HUES6 (cell line): Measurements from ENCODE around the gene AFF1.

Experiments used
- H3K27ac ChIP-seq: 2 replicates; pipeline ENCODE4 v1.7.0; 2013; ENCODE audit warnings: low read depth, mild to moderate bottlenecking, low read length, inconsistent platforms
- H3K27me3 ChIP-seq: 2 replicates; pipeline ENCODE4 v1.6.1; 2013; ENCODE audit warnings: low read length; ENCODE audit not compliant: control insufficient read depth, insufficient read depth
- H3K36me3 ChIP-seq: 2 replicates; pipeline ENCODE4 v1.6.1; 2013; ENCODE audit warnings: low read length; ENCODE audit not compliant: control insufficient read depth, insufficient read depth
- H3K4me1 ChIP-seq: 2 replicates; pipeline ENCODE4 v1.6.1; 2013; ENCODE audit warnings: low read length; ENCODE audit not compliant: control insufficient read depth, insufficient read depth
- H3K4me3 ChIP-seq: 2 replicates; pipeline ENCODE4 v1.5.1; 2013; ENCODE audit warnings: low read depth, low read length
- H3K9ac ChIP-seq: one replicate; pipeline ENCODE4 v1.6.1; 2013; ENCODE audit warnings: mild to moderate bottlenecking, low read length
- H3K9me3 ChIP-seq: 2 replicates; pipeline ENCODE4 v1.6.1; 2013; ENCODE audit warnings: low read depth, low read length; ENCODE audit not compliant: control insufficient read depth, insufficient read depth

AFF1 gene, protein sequence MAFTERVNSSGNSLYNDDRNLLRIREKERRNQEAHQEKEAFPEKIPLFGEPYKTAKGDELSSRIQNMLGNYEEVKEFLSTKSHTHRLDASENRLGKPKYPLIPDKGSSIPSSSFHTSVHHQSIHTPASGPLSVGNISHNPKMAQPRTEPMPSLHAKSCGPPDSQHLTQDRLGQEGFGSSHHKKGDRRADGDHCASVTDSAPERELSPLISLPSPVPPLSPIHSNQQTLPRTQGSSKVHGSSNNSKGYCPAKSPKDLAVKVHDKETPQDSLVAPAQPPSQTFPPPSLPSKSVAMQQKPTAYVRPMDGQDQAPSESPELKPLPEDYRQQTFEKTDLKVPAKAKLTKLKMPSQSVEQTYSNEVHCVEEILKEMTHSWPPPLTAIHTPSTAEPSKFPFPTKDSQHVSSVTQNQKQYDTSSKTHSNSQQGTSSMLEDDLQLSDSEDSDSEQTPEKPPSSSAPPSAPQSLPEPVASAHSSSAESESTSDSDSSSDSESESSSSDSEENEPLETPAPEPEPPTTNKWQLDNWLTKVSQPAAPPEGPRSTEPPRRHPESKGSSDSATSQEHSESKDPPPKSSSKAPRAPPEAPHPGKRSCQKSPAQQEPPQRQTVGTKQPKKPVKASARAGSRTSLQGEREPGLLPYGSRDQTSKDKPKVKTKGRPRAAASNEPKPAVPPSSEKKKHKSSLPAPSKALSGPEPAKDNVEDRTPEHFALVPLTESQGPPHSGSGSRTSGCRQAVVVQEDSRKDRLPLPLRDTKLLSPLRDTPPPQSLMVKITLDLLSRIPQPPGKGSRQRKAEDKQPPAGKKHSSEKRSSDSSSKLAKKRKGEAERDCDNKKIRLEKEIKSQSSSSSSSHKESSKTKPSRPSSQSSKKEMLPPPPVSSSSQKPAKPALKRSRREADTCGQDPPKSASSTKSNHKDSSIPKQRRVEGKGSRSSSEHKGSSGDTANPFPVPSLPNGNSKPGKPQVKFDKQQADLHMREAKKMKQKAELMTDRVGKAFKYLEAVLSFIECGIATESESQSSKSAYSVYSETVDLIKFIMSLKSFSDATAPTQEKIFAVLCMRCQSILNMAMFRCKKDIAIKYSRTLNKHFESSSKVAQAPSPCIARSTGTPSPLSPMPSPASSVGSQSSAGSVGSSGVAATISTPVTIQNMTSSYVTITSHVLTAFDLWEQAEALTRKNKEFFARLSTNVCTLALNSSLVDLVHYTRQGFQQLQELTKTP

DNA sequence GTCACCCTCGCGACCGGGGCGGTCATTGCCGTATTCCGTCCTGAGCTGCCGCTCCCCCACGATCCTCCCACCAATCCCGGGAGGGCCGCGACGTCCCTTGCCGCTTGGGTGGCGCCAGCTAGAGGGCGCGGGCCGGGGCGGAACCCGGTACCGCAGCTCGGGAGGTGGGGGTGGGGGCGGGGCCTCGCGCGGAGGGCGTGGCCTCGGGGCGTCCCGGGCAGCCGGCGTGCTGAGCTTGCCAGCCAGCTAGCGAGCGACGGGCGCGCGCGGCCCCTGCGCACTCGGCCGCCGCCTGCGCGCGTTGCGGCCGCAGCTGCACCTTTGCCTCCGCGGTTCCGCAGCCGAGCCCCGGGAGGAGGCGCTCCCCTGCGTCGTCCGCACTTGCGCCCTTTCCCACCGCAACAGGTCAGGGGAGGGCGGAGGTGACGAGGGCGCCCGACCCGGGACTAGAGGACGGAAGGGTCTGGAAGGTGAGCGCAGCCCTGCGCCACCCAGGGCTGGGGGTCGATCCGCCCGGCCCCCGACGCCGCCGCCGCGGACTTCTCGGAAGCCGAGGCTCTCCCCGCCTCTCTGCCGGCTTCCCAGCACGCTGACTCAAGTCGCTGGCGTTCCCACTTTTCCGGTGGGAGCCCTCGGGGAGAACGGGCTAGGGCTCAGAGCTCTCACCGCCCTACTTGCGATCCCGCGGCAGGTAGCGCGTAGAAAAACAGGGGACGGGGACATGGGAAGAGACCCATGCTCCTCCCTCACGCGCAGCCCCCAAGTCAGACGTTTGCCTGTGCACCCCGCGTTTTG lies at the start of gene AFF1:
Gene AFF1, plus strand, starts transcription at position 241 of the 795 bp plus-strand sequence. CDS start 13,523 bp downstream, outside the sequence.
- H3K27me3 ChIP-seq, result no peaks in the 10 kb centered on the region
- H3K27ac ChIP-seq, result peak within 1 kb of the TSS; percentile 91
- H3K4me3 ChIP-seq, result peak within 1 kb of the TSS; percentile 90
- no peaks in the 10 kb centered on the region for H3K9me3 ChIP-seq
- no peaks in the 10 kb centered on the region for H3K36me3 ChIP-seq
- H3K9ac ChIP-seq, result peak within 1 kb of the TSS; percentile 91
- H3K4me1 ChIP-seq, result peaks cover 24% of the 10 kb centered on the region

DNA sequence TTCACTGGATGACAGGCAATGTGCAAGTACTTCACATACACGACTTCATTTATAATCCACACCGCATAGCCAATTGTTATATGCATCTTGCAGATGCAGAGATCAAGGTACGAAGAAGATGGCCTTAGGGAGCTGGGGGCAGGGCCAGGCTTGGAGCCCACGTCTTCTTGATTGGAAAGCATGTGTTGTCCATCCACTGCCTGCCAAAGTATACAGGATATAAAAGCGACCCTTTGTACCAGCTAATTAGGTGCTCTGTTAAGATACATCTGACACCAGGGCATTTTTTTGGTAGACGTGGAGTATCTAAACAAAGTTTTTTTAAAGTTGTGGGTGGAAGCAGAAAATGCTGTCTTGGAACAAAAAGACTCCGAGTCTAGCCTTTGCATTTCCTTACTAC lies 44.0 kb upstream of the AFF1 start:
- H3K4me3 ChIP-seq, result no peak overlapping the region
- 0 out of 2 replicates have a peak, but pooled peaks cover 5% of the 10 kb centered on the region for H3K4me1 ChIP-seq
- no peak overlapping the region for H3K9ac ChIP-seq
- peaks cover 8% of the 10 kb centered on the region for H3K27me3 ChIP-seq
- no peaks in the 10 kb centered on the region for H3K36me3 ChIP-seq
- no peak overlapping the region for H3K27ac ChIP-seq
- H3K9me3 ChIP-seq, result no peaks in the 10 kb centered on the region

DNA sequence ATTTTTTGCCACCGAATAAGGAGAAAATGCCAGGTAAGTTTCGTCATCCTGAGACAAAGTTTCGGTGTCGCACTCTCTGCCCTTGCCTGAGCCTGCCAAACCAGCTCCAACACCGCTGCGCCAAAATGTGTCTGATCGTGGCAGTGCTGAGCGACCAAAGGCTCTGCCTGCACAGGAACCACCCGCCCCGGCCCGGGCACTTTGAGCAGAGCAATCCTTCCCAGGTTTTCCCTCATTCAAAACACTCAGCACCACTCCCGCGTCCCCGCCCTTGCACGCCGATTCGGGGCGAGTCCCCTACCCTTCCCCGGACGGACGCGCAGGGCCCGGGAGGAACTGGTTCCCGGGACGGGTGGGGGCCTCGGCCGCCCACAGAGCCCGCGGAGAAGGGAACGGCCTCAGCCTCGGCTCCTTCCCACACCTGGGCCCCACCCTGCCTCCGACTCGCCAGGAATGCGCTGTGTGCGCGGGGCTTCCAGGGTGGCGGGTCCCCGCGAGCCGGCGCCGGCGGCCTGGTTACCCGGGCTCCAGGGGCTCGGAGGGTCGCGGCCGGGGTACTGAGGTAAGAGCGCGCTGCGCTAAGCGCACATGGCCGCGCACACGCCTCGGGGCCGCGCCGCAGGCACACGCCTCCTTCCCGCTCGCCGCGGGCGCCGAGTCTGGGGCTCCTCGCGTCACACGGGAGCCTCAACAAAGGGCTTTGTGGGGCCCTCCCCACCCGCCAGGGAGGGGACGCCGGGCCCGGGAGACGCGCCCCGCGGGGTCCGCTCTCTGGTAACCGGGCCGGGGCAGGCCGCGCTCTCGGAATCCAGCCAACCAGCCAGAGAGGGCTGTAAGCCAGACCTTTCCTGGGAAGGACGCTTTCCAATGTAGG lies 42.8 kb upstream of the AFF1 start, which contains the start of gene C4orf36:
Gene C4orf36, minus strand, starts transcription at position 661 of the 874 bp plus-strand sequence. CDS start 902 bp downstream, outside the sequence.
- Histone ChIP-seq H3K4me1 (0 out of 2 replicates have a peak, but pooled peaks cover 5% of the 10 kb centered on the region), H3K27me3 (peaks cover 8% of the 10 kb centered on the region), H3K27ac (peak within 1 kb of the TSS; percentile 81), H3K4me3 (peak within 1 kb of the TSS; percentile 86), H3K36me3 (no peaks in the 10 kb centered on the region), H3K9ac (peak within 1 kb of the TSS; percentile 92), H3K9me3 (no peaks in the 10 kb centered on the region)

DNA sequence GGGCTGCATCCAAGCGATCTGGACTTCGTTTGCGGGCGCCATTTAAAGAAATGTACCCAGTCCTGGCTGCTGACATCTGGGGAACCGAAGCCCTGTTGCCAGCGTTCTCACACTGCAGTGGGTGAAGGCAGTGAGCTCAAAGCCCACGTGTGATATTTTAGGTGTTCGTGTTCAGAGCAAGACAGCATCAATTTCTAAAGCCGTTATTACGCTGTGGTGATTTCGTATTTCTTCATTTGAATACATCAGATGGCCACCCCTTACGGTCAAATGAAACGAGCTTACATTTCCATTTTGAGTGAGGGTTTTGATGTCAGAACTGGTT lies 42.2 kb upstream of the AFF1 start:
- peak overlapping the region; percentile 81 for H3K27ac ChIP-seq
- peak overlapping the region; percentile 86 for H3K4me3 ChIP-seq
- H3K9ac ChIP-seq, result peak overlapping the region; percentile 92

DNA sequence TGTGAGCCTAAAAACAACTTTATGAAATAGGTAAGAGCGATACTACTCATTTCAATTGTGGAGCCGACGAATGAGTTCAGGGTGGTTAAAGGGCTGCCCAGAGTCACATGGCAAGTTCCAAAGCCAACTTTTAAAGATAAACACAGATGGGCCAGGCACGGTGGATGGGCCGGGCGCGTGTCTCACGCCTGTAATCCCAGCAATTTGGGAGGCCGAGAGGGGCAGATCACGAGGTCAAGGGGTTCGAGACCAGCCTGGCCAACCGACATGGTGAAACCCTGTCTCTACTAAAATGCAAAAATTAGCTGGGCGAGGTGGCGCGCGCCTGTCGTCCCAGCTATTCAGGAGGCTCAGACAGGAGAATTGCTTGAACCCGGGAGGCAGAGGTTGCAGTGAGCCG lies 41.7 kb upstream of the AFF1 start:
- Histone ChIP-seq H3K4me3 (peak overlapping the region; percentile 86; the same call in 1 of the 2 replicates), H3K27me3 (peaks cover 8% of the 10 kb centered on the region), H3K9ac (no peak overlapping the region), H3K4me1 (0 out of 2 replicates have a peak, but pooled peaks cover 5% of the 10 kb centered on the region), H3K36me3 (no peaks in the 10 kb centered on the region), H3K9me3 (no peaks in the 10 kb centered on the region), H3K27ac (no peak overlapping the region)

More for the DNA sequence above, 42.2 kb upstream of the AFF1 start:
- no peaks in the 10 kb centered on the region for H3K36me3 ChIP-seq
- H3K27me3 ChIP-seq, result peaks cover 8% of the 10 kb centered on the region
- H3K9me3 ChIP-seq, result no peaks in the 10 kb centered on the region
- H3K4me1 ChIP-seq, result 0 out of 2 replicates have a peak, but pooled peaks cover 5% of the 10 kb centered on the region

DNA sequence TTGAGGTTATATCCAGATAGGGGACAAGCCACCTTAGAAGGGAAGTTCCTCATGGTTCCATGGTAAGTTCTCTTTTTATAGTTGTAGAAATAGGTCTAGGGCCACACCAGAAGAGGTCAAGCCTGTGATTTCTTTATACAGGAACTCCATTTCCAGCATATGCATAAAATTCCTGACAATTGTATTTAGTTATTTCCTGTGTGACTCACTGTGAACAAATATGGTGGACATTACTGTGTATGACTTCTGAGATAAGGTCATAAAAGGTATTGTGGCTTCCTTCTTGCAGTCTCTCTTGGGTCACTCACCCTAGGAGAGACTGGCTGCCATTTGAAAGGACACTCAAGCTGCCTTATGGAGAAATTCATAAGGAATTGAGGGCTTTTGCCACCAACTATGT lies 40.4 kb upstream of the AFF1 start:
- H3K4me3 ChIP-seq, result no peak overlapping the region
- H3K9me3 ChIP-seq, result no peaks in the 10 kb centered on the region
- no peak overlapping the region for H3K27ac ChIP-seq
- 0 out of 2 replicates have a peak, but pooled peaks cover 5% of the 10 kb centered on the region for H3K4me1 ChIP-seq
- H3K36me3 ChIP-seq, result no peaks in the 10 kb centered on the region
- peaks cover 8% of the 10 kb centered on the region for H3K27me3 ChIP-seq
- no peak overlapping the region for H3K9ac ChIP-seq

DNA sequence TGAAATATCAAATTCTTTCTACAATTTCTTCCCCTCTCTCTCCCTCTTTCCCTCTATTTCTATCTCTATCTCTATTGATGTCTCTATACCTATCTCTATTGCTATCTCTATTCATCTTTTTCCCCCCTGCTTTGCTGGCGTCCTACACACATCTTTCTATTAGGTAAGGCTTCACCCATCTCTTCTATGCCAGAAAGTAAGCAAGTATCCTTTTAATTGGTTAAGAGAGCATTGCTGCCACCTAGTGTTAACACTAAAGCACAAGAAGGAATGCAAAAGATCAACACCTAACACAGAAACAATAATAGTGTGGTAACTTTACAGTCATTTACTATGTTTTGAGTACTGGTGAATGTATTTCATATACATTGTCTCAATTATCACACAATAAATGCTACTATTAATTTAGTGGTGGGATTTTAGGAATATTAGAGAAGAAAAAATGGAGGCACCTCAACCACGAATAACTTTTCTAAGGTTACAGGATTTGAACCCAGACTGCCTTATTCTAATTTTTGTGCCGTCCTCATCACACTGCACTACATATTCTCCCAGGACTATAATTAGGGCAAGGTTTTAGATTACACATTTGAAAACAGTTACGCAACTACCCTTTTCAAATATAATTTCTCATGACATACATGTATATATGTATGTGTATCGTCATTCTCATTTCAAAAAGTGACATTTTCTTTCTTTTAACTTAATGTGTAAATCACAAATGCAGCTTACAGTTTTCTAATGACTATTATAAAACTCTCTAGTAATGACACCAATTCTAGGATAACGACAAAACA lies 38.9 kb upstream of the AFF1 start:
- Histone ChIP-seq H3K27ac (no peak overlapping the region), H3K27me3 (peaks cover 8% of the 10 kb centered on the region), H3K9ac (no peak overlapping the region), H3K4me1 (0 out of 2 replicates have a peak, but pooled peaks cover 5% of the 10 kb centered on the region), H3K9me3 (no peaks in the 10 kb centered on the region), H3K36me3 (no peaks in the 10 kb centered on the region), H3K4me3 (no peak overlapping the region)

DNA sequence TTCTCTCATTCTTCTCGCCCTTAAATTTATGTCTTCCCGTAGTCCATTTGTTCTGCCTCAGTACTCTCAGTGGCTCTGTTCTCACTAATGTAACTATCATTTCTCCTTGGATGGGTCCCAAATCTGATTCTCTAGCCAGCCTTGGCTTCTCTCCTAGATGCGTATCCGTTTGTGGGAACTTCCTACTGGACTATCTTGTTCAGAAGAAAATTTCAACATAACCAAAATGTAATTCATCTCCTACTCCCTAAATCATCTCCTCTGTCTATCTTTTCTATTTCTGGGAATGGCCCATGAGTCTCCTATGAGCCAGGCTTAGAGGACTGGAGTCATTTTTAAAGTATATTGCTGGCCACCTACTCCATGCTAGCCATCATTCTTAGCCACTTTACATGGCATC lies 38.2 kb upstream of the AFF1 start:
- Histone ChIP-seq H3K36me3 (no peaks in the 10 kb centered on the region), H3K4me1 (0 out of 2 replicates have a peak, but pooled peaks cover under 1% of the 10 kb centered on the region), H3K27me3 (peaks cover 8% of the 10 kb centered on the region), H3K9me3 (no peaks in the 10 kb centered on the region), H3K4me3 (no peak overlapping the region), H3K9ac (no peak overlapping the region), H3K27ac (no peak overlapping the region)

DNA sequence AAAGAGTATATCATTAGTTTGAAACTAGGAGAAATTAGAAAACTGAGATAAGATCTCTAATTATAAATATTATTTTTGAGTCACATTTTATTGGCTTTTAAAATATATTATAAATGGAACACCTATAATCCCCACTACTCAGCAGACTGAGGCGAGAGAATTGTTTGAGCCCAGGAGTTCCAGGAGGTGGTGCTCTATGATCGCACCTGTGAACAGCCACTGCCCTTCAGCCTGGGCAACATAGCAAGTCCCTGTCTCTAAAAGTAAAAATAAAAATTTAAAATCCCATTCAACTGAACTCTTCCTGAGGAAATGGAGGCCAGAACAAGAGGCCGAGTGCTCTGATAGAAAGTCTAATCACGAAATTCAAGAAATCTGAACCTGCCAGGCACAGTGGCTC lies 36.2 kb upstream of the AFF1 start:
- H3K36me3 ChIP-seq, result no peaks in the 10 kb centered on the region
- H3K9me3 ChIP-seq, result no peaks in the 10 kb centered on the region
- H3K27ac ChIP-seq, result no peak overlapping the region
- H3K9ac ChIP-seq, result no peak overlapping the region
- H3K4me1 ChIP-seq, result no peaks in the 10 kb centered on the region
- no peak overlapping the region for H3K4me3 ChIP-seq
- H3K27me3 ChIP-seq, result peaks cover 2% of the 10 kb centered on the region; the same call in 1 of the 2 replicates
